Stimulated activated CD8-positive, alpha-beta memory T cell treated with anti-CD3 and anti-CD28 coated beads, Interleukin-4, amount 100 ng/mL, for 1 hour (primary cell): Measurements from ENCODE around the gene NCBP3.

Experiments used
- DNase-seq, 2 donors: peaks; one replicate each; pipeline ENCODE4 v3.0.0-alpha.2; 2020; ENCODE audit warnings: low read depth in 2 of 2, low spot score in 1 of 2

Gene NCBP3

DNA sequence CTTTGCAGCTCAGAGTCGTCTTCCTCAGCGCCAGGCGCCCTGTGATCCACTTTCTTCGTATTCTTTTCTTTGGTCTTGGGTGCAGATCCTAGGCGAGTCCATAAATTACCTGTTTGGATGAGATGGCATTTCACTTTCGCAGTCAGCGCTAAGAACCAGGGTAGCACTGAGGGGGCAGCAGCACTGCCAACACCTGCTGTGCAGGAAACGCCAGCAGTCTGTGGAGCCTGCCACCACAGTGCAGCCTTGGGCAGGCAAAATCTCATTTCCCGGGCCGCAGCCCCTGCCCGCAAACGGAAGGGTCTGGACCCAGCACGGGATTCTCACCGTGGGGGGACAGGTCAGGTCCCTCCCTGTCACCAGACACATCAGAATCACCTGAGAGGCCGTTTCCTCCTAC is 32.9 kb downstream of the NCBP3 start:
- no peak for DNase-seq

DNA sequence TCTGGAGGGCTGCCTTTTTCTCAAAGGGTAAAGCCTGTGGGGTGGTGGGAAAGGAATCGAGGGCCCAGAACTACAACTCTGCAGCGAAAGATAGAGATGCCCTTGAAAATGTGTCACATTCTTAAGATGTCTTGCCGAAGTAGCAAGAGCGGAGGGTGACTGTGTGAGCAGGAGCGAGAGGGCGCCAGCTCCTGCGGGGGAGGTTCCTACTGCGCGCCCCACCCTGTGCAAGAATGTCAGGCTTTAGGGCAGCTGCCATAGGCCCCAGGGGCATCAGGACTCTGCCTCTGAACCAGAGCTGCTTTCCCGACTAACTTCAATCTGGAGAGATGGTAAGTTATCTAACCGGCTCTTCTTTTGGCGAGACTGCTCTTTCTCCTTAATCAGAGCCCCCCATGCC is 33.3 kb downstream of the NCBP3 start:
- no peak for DNase-seq

DNA sequence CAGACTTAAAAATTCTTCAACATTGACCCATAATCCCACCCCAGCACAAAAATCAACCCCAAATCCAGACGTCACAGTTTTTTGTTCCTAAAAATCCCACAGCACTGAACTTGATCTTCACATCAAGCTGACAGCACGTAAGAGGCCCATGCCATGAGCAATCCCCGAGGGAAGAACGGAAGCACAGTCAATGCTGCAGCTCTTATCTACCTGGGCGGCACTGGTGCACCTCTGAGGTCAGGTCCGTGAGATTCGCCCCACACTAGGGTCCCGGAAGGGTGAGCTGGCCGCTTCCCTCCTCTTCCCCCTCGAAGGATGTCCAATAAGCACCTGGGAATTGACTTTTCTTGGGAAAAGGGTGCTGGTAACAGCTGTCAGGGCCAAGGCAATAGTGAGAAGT is 33.8 kb downstream of the NCBP3 start:
- no peak for DNase-seq

GRCh38 chr17:3810019-3810418 is 36.0 kb downstream of the NCBP3 start:
- DNase-seq, result no peak

- DNase-seq, result no peak
These were observed 36.9 kb downstream of the NCBP3 start for GRCh38 chr17:3809135-3809534.

DNA sequence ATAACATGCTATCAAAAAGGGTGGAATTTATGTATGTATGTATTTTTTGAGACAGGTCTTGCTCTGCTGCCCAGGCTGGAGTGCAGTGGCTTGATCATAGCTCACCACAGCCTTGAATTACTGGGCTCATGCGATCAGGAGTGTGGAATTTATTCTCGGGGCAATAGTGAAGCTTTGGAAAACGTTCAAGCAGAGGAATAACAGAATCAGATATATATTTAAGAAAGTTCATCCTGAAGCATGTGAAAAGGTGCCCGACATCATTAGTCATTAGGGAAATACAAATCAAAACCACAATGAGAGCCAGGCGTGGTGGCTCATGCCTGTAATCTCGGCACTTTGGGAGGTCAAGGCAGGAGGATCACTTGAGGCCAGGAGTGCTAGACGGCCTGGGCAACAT is 37.3 kb downstream of the NCBP3 start:
- no peak for DNase-seq

- DNase-seq, result no peak
These were observed 40.5 kb downstream of the NCBP3 start for GRCh38 chr17:3805581-3805980.

DNA sequence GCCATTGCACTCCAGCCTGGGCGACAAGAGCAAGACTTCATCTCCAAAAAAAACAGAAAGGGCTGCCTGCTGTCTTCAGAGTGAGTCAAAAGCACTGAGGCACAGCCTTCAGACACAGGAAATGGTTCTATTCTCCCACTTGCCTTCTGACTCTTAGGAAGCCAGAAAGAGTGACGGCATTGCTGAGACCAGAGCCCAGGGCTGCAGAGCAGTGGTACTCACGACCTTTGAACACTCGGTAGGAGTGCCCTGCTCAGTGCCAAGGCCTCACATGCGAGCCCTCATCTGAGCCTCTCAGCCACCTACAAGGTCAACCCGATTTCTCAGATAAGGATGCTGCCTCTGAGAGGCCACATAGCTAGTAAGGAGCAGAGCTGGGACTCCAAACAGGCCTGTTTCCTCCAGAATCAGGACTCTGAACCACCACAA is 41.5 kb downstream of the NCBP3 start:
- DNase-seq, result no peak

- no peak for DNase-seq
These were observed 42.8 kb downstream of the NCBP3 start for GRCh38 chr17:3803308-3803640.

- no peak for DNase-seq
These were observed 43.4 kb downstream of the NCBP3 start for GRCh38 chr17:3802461-3803307.

GRCh38 chr17:3801792-3802191 is 44.3 kb downstream of the NCBP3 start:
- no peak for DNase-seq

DNA sequence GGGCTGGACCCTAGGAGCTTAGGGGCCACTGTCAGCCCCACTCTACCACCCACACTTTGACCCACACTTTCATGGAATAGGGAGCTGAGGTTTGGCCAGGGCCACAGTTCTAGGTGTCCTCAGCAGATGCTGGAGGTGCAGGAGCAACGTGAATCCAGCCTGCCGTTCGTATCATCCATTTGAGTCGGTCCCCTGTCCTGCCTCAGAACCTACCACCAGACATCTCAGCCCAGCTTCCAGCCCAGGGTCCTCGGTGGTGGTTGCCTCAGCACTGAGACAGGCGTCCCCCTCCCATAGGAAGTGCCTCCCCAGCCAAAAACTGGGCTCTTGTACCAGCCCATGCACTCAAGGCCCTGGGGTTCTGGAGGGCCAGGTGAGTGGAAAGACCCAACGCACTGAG is 44.7 kb downstream of the NCBP3 start:
- DNase-seq, result no peak

GRCh38 chr17:3800362-3801271 is 45.4 kb downstream of the NCBP3 start, which contains the start of gene ITGAE:
Gene ITGAE (minus strand): TSS chr17:3801188. CDS start chr17:3801144, 44 bp downstream.
- DNase-seq, result no peak

DNA sequence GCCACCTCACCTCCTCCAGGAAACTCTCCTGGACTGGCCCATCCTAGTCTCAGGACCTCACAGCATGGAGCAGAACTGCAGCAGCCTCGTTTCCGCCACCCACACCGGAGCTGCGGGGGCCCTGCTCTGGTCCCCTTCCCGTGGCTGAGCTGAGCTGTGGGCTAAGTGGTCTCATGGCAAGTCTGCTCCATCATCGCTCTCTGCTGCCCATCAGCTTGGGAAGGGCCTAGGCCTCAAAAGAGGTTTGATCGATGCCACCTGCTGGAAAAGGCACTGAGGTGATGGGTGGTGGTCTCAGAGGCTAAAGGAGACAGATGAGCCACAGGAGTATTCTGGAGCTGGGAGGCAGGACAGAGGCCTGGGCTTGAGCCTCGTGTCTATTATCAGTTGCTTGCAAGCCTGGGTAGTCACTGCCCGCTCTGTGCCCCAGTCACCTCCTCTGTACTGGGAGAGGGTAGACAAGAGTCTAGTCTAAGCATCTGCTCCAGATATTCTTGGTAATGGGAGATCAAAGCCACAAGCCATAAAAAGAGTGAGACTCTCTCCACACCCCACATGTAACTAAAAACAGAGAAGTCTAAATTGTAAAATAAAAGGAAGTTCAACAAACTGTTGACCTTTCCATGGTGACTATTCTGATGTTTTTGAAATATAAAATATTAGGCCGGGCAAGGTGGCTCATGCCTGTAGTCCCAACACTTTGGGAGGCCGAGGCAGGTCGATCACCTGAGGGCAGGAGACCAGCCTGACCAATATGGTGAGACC is 46.7 kb downstream of the NCBP3 start:
- DNase-seq, result no peak

- DNase-seq, result no peak
These were observed 47.5 kb downstream of the NCBP3 start for GRCh38 chr17:3798273-3799180.

DNA sequence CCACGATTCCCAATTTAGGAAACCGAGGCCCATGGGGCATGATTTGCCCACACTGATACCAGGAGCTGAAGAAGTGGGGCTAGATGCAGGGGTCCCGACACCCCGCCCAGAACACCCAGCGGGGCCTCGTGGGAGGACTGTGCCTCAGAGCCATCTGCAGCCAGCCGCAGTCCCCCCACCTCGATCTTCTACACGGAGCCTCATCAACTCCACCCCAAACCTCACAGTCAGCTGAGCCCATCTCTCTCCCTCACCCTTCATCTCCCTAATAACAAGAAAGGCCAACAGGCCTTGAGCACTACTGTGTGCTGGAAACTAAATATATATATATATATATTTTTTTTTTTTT is 49.2 kb downstream of the NCBP3 start:
- DNase-seq, result no peak

GRCh38 chr17:3796110-3796821 is 49.8 kb downstream of the NCBP3 start:
- DNase-seq, result peak; percentile 71 to 74

DNA sequence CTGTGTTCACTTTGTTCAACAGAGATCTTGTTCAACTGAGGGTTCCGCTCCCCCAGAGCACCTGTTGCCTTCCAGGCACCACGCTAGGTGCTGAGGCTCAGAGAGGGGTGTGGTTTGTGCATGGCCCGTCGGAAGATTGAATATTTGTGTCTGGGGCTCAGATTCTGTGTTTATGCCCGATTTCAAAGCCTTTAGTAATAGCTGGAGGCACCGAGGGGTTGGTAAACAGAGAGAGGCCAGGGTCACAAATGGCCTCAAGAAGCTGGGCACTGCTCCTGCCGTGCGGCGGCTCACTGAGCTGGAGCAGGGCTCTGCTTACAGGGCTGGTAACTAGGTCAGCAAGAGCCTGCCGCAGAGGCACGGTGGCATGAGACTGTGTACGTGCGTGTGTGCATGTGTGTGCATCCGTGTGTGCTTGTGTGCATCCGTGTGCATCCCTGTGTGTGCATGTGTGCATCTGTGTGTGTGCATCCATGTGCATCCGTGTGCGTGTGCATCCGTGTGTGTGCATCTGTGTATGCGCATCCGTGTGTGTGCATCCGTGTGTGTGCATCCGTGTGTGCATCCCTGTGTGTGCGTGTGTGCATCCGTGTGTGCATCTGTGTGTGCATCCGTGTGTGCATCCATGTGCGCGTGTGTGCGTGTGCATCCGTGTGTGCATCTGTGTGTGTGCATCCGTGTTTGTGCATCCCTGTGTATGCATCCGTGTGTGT is 50.5 kb downstream of the NCBP3 start:
- no peak for DNase-seq
